Measurements from ENCODE around the gene IL17A.

Gene IL17A

DNA sequence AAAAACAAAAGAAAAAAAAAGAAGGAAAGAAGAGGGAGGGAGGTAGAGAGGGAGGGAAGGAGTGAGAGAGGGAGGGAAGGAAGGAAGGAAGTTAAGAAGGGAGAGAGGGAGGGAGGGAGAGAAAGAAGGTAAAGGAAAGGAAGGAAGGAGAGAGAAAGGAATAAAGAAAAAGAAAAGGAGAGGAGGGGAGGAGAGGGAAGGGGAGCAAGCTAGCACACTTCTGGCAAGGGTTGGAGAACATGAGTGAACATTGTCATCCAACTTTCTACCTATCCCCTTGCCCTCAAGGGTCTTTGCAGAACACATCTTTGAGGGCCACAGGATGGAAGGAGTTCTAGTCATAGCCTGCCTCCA is 34.1 kb upstream of the IL17A start:
- Histone ChIP-seq H3K9ac (ENCODE audit: low read length) (no peak overlapping the region), H3K4me3 (ENCODE audit: low read length) (no peak overlapping the region), H3K36me3 (ENCODE audit: control insufficient read depth, low read depth, low read length) (no peaks in the 10 kb centered on the region), H3K27me3 (ENCODE audit: control insufficient read depth, insufficient read depth, low read length) (no peaks in the 10 kb centered on the region), H3K9me3 (ENCODE audit: control insufficient read depth, low read depth, low read length) (no peaks in the 10 kb centered on the region), H3K4me1 (ENCODE audit: control insufficient read depth, low read depth, low read length) (peaks cover 32% of the 10 kb centered on the region), H3K27ac (ENCODE audit: low read length) (no peak overlapping the region)

- H3K9ac ChIP-seq (ENCODE audit: low read length): no peak overlapping the region
- H3K4me3 ChIP-seq (ENCODE audit: low read length): no peak overlapping the region
- H3K36me3 ChIP-seq (ENCODE audit: control insufficient read depth, low read depth, low read length): no peaks in the 10 kb centered on the region
- no peaks in the 10 kb centered on the region for H3K9me3 ChIP-seq (ENCODE audit: control insufficient read depth, low read depth, low read length)
- no peaks in the 10 kb centered on the region for H3K27me3 ChIP-seq (ENCODE audit: control insufficient read depth, insufficient read depth, low read length)
- no peak overlapping the region for H3K27ac ChIP-seq (ENCODE audit: low read length)
- H3K4me1 ChIP-seq (ENCODE audit: control insufficient read depth, low read depth, low read length): peaks cover 33% of the 10 kb centered on the region
Observed at GRCh38 chr6:52152711-52153160, 33.4 kb upstream of the IL17A start.

GRCh38 chr6:52154381-52154780 is 31.8 kb upstream of the IL17A start:
- H3K27ac ChIP-seq (ENCODE audit: low read length): no peak overlapping the region
- H3K36me3 ChIP-seq (ENCODE audit: control insufficient read depth, low read depth, low read length): no peaks in the 10 kb centered on the region
- no peak overlapping the region for H3K4me3 ChIP-seq (ENCODE audit: low read length)

DNA sequence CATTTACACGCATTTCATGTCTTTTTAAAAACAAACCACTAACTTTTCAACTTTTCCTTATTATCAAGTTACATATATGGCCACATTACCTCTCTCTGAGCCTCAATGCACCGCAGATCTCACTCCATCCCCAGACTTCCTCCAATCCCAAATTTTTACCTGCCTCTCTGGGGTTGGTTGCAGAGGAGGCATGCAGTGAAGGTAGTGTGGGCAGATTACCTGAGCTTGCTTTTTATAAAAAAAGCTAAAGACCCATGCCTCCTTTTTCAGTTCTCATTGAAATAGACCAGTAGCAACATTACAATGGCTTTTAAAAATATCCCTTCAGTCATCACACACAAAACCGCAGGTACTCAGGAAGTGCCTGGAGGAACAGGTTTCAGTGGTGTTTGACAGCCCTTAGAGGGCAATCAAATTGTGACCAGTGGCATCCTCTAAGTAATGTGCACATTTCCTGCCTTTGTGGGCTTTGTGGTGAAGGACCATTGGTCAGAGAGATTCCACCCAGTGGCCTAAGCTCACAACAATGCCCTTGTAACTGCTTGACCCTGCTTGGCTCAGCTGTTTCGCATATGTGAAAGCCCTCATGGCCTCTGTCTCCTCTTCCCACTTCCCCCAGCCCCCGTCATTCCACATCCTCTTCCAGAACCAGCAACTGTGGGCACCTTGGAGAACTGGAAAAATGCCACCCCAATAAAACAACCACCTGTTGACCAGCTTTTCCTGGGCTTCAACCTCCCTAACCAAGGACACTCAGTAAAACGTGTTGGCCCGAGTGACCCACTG is 30.2 kb upstream of the IL17A start:
- H3K4me3 ChIP-seq (ENCODE audit: low read length): peak overlapping the region; percentile 16
- no peaks in the 10 kb centered on the region for H3K36me3 ChIP-seq (ENCODE audit: control insufficient read depth, low read depth, low read length)
- H3K4me1 ChIP-seq (ENCODE audit: control insufficient read depth, low read depth, low read length): peaks cover 33% of the 10 kb centered on the region
- peaks cover 4% of the 10 kb centered on the region for H3K9me3 ChIP-seq (ENCODE audit: control insufficient read depth, low read depth, low read length)
- no peaks in the 10 kb centered on the region for H3K27me3 ChIP-seq (ENCODE audit: control insufficient read depth, insufficient read depth, low read length)
- H3K9ac ChIP-seq (ENCODE audit: low read length): no peak overlapping the region
- no peak overlapping the region for H3K27ac ChIP-seq (ENCODE audit: low read length)

More at GRCh38 chr6:52154381-52154780, 31.8 kb upstream of the IL17A start:
- Histone ChIP-seq H3K4me1 (ENCODE audit: control insufficient read depth, low read depth, low read length) (peaks cover 33% of the 10 kb centered on the region), H3K9ac (ENCODE audit: low read length) (no peak overlapping the region), H3K9me3 (ENCODE audit: control insufficient read depth, low read depth, low read length) (no peaks in the 10 kb centered on the region), H3K27me3 (ENCODE audit: control insufficient read depth, insufficient read depth, low read length) (no peaks in the 10 kb centered on the region)

GRCh38 chr6:52157301-52157941 is 28.8 kb upstream of the IL17A start:
- H3K4me1 ChIP-seq (ENCODE audit: control insufficient read depth, low read depth, low read length): peaks cover 32% of the 10 kb centered on the region

DNA sequence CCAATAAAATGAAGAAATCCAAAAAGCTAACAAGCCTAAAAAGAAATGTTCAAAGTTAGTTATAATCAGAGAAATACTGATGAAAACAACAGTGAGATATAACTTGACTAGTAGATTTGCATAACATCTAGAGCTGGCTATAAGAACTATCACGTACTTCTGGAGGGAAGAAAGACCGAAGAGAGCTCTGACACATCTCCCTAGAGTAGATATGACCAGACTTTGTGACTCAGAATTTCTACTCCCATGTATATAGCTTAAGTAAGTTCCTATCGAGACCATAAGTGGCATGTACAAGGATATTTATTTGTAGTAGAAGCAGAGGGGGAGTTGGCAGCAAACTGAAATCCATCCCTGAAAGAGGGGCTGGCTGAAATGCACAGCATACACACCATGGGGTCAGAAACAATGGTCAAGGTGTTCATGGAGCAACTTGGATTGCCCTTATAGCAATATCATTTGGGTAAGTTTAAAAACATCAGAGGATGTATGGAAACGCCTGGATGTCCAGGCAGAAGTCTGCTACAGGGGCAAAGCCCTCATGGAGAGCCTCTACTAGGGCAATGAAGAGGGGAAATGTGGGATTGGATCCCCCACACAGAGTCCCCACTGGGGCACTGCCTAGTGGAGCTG is 25.6 kb upstream of the IL17A start:
- H3K4me3 ChIP-seq (ENCODE audit: low read length): no peak overlapping the region
- H3K27ac ChIP-seq (ENCODE audit: low read length): no peak overlapping the region
- H3K9me3 ChIP-seq (ENCODE audit: control insufficient read depth, low read depth, low read length): peaks cover 4% of the 10 kb centered on the region
- H3K4me1 ChIP-seq (ENCODE audit: control insufficient read depth, low read depth, low read length): peaks cover 15% of the 10 kb centered on the region
- no peak overlapping the region for H3K9ac ChIP-seq (ENCODE audit: low read length)
- no peaks in the 10 kb centered on the region for H3K36me3 ChIP-seq (ENCODE audit: control insufficient read depth, low read depth, low read length)
- H3K27me3 ChIP-seq (ENCODE audit: control insufficient read depth, insufficient read depth, low read length): no peaks in the 10 kb centered on the region

More at GRCh38 chr6:52157301-52157941, 28.8 kb upstream of the IL17A start:
- Histone ChIP-seq H3K9me3 (ENCODE audit: control insufficient read depth, low read depth, low read length) (peaks cover 4% of the 10 kb centered on the region), H3K9ac (ENCODE audit: low read length) (no peak overlapping the region), H3K4me3 (ENCODE audit: low read length) (no peak overlapping the region), H3K36me3 (ENCODE audit: control insufficient read depth, low read depth, low read length) (no peaks in the 10 kb centered on the region), H3K27ac (ENCODE audit: low read length) (no peak overlapping the region), H3K27me3 (ENCODE audit: control insufficient read depth, insufficient read depth, low read length) (no peaks in the 10 kb centered on the region)

GRCh38 chr6:52161689-52162438 is 24.3 kb upstream of the IL17A start:
- no peak overlapping the region for H3K9ac ChIP-seq (ENCODE audit: low read length)
- no peak overlapping the region for H3K27ac ChIP-seq (ENCODE audit: low read length)
- H3K4me3 ChIP-seq (ENCODE audit: low read length): no peak overlapping the region
- peaks cover 3% of the 10 kb centered on the region for H3K4me1 ChIP-seq (ENCODE audit: control insufficient read depth, low read depth, low read length)
- H3K27me3 ChIP-seq (ENCODE audit: control insufficient read depth, insufficient read depth, low read length): no peaks in the 10 kb centered on the region
- H3K9me3 ChIP-seq (ENCODE audit: control insufficient read depth, low read depth, low read length): peaks cover 4% of the 10 kb centered on the region
- H3K36me3 ChIP-seq (ENCODE audit: control insufficient read depth, low read depth, low read length): no peaks in the 10 kb centered on the region

- no peaks in the 10 kb centered on the region for H3K27me3 ChIP-seq (ENCODE audit: control insufficient read depth, insufficient read depth, low read length)
- H3K4me3 ChIP-seq (ENCODE audit: low read length): no peak overlapping the region
- no peak overlapping the region for H3K9ac ChIP-seq (ENCODE audit: low read length)
- no peak overlapping the region for H3K27ac ChIP-seq (ENCODE audit: low read length)
- H3K4me1 ChIP-seq (ENCODE audit: control insufficient read depth, low read depth, low read length): no peaks in the 10 kb centered on the region
- H3K9me3 ChIP-seq (ENCODE audit: control insufficient read depth, low read depth, low read length): peaks cover 4% of the 10 kb centered on the region
- H3K36me3 ChIP-seq (ENCODE audit: control insufficient read depth, low read depth, low read length): no peaks in the 10 kb centered on the region
Observed at GRCh38 chr6:52162940-52163908, 23.0 kb upstream of the IL17A start.

DNA sequence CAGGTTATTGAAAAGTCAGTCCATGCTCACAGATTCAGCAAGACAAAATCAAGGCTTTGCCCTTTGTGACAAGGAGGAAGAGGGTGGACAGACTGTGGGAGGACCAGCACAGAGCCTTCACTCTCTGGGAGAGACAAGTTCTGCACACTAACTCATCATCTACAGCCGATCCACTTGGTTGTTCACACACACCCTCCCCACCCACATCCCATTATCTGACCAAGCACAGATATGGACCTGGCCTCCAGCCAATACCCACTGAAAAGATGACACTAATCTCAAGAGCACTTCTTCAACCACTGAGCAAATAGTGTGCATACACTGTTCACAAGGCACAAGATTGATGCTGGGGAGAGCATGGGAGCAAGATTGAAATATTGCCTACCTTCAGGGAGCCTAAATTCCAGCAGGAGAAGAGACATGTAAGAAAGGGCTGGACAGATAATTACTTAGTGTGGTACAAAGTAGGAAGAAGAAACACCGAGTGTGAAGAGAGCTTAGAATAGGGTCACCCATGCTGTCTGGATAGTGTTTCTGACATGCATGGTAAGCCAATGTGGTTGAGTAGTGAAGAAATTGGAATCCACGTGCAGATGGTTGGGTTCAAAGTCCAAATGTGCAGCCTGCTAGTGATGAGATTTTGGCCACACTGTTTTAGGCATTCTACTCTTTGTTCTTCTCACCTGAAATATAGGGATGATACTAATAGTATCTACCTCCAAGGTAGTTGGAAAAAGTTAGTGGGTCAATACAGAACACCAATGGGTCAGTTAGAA is 21.7 kb upstream of the IL17A start:
- no peaks in the 10 kb centered on the region for H3K27me3 ChIP-seq (ENCODE audit: control insufficient read depth, insufficient read depth, low read length)
- no peaks in the 10 kb centered on the region for H3K4me1 ChIP-seq (ENCODE audit: control insufficient read depth, low read depth, low read length)
- H3K27ac ChIP-seq (ENCODE audit: low read length): no peak overlapping the region
- H3K36me3 ChIP-seq (ENCODE audit: control insufficient read depth, low read depth, low read length): no peaks in the 10 kb centered on the region
- H3K9me3 ChIP-seq (ENCODE audit: control insufficient read depth, low read depth, low read length): peaks cover 6% of the 10 kb centered on the region
- H3K4me3 ChIP-seq (ENCODE audit: low read length): no peak overlapping the region
- no peak overlapping the region for H3K9ac ChIP-seq (ENCODE audit: low read length)

GRCh38 chr6:52167267-52167666 is 18.9 kb upstream of the IL17A start:
- no peaks in the 10 kb centered on the region for H3K36me3 ChIP-seq (ENCODE audit: control insufficient read depth, low read depth, low read length)
- no peaks in the 10 kb centered on the region for H3K4me1 ChIP-seq (ENCODE audit: control insufficient read depth, low read depth, low read length)
- peaks cover 2% of the 10 kb centered on the region for H3K9me3 ChIP-seq (ENCODE audit: control insufficient read depth, low read depth, low read length)
- no peak overlapping the region for H3K4me3 ChIP-seq (ENCODE audit: low read length)
- H3K9ac ChIP-seq (ENCODE audit: low read length): no peak overlapping the region
- no peak overlapping the region for H3K27ac ChIP-seq (ENCODE audit: low read length)
- H3K27me3 ChIP-seq (ENCODE audit: control insufficient read depth, insufficient read depth, low read length): no peaks in the 10 kb centered on the region

Measured in iPS-18a (cell line).